ENCODE measurements around the gene TSPAN16. TPM values are rescaled to one million over a fixed set of nuclear protein-coding genes. Genes with fewer than 3 reads are reported as not detected.
A peak's percentile ranks its signal among the peaks of the same experiment; 100 is the strongest.

Gene TSPAN16
- total RNA-seq, 1 donor from 2014 or later: not detected

- H3K4me1 Mint-ChIP-seq: no peaks in the 10 kb centered on the region
- H3K4me3 Mint-ChIP-seq: no peak overlapping the region
- no peak for DNase-seq (ENCODE audit: low read depth, low spot score)
- no peaks in the 10 kb centered on the region for H3K36me3 Mint-ChIP-seq (ENCODE audit: low read depth)
- no peak for TF ChIP-seq CTCF (conservative IDR thresholded peaks at IDR 0.05)
- no peaks in the 10 kb centered on the region for H3K9me3 Mint-ChIP-seq
- no peaks in the 10 kb centered on the region for H3K27me3 Mint-ChIP-seq (ENCODE audit: low read depth)
- H3K27ac Mint-ChIP-seq (ENCODE audit: unreplicated experiment): no peak overlapping the region
Measured at GRCh38 chr19:11251217-11251616, 44.7 kb upstream of the TSPAN16 start.

GRCh38 chr19:11251650-11252314 is 44.2 kb upstream of the TSPAN16 start:
- Mint-ChIP-seq H3K9me3 (no peaks in the 10 kb centered on the region), H3K36me3 (ENCODE audit: low read depth) (no peaks in the 10 kb centered on the region), H3K27ac (ENCODE audit: unreplicated experiment) (no peak overlapping the region), H3K4me1 (no peaks in the 10 kb centered on the region), H3K27me3 (ENCODE audit: low read depth) (no peaks in the 10 kb centered on the region), H3K4me3 (no peak overlapping the region)
- no peak for TF ChIP-seq CTCF (conservative IDR thresholded peaks at IDR 0.05)
- DNase-seq (ENCODE audit: low read depth, low spot score): no peak

GRCh38 chr19:11252665-11253355 is 43.1 kb upstream of the TSPAN16 start:
- H3K4me3 Mint-ChIP-seq: no peak overlapping the region
- no peak for TF ChIP-seq CTCF (conservative IDR thresholded peaks at IDR 0.05)
- H3K36me3 Mint-ChIP-seq (ENCODE audit: low read depth): no peaks in the 10 kb centered on the region
- no peaks in the 10 kb centered on the region for H3K9me3 Mint-ChIP-seq
- no peak for DNase-seq (ENCODE audit: low read depth, low spot score)
- peak overlapping the region; percentile 27 for H3K27ac Mint-ChIP-seq (ENCODE audit: unreplicated experiment)
- H3K4me1 Mint-ChIP-seq: no peaks in the 10 kb centered on the region
- no peaks in the 10 kb centered on the region for H3K27me3 Mint-ChIP-seq (ENCODE audit: low read depth)

GRCh38 chr19:11254666-11255065 is 41.3 kb upstream of the TSPAN16 start:
- TF ChIP-seq CTCF (conservative IDR thresholded peaks at IDR 0.05): no peak
- Mint-ChIP-seq H3K27ac (ENCODE audit: unreplicated experiment) (no peak overlapping the region), H3K36me3 (ENCODE audit: low read depth) (no peaks in the 10 kb centered on the region), H3K9me3 (no peaks in the 10 kb centered on the region), H3K4me1 (no peaks in the 10 kb centered on the region), H3K27me3 (ENCODE audit: low read depth) (no peaks in the 10 kb centered on the region), H3K4me3 (no peak overlapping the region)
- no peak for DNase-seq (ENCODE audit: low read depth, low spot score)

GRCh38 chr19:11256189-11256588 is 39.8 kb upstream of the TSPAN16 start:
- no peak for TF ChIP-seq CTCF (conservative IDR thresholded peaks at IDR 0.05)
- no peaks in the 10 kb centered on the region for H3K36me3 Mint-ChIP-seq (ENCODE audit: low read depth)
- DNase-seq (ENCODE audit: low read depth, low spot score): peak; percentile 22
- peaks cover 4% of the 10 kb centered on the region for H3K4me1 Mint-ChIP-seq
- H3K27ac Mint-ChIP-seq (ENCODE audit: unreplicated experiment): no peak overlapping the region
- no peak overlapping the region for H3K4me3 Mint-ChIP-seq
- H3K27me3 Mint-ChIP-seq (ENCODE audit: low read depth): no peaks in the 10 kb centered on the region
- no peaks in the 10 kb centered on the region for H3K9me3 Mint-ChIP-seq
